GM03348 (cell line): Measurements from ENCODE around the gene GET3.
A peak's percentile ranks its signal among the peaks of the same experiment; 100 is the strongest.
"Not testable (repeated sequence)": the region's sequence is repeated elsewhere in the genome, so short reads cannot be mapped to it uniquely, and the experiment has no call there.

Experiments used
- DNase-seq: peaks from one replicate; pipeline ENCODE4 v3.0.0; 2012; ENCODE audit warnings: low spot score

The GET3 gene

GRCh38 chr19:12792051-12792852 is 55.0 kb downstream of the GET3 start:
- DNase-seq = peak; percentile 44

- DNase-seq = no peak
These were observed 55.6 kb downstream of the GET3 start for GRCh38 chr19:12792853-12793289.

- peak; percentile 96 for DNase-seq
These were observed 56.2 kb downstream of the GET3 start for GRCh38 chr19:12793290-12794195.

GRCh38 chr19:12794196-12794941 is 57.1 kb downstream of the GET3 start:
- DNase-seq = no peak

- DNase-seq = no peak
These were observed 57.7 kb downstream of the GET3 start for GRCh38 chr19:12794971-12795381.

GRCh38 chr19:12796146-12797071 is 59.1 kb downstream of the GET3 start:
- DNase-seq = peak; percentile 76

GRCh38 chr19:12797141-12797587 is 59.9 kb downstream of the GET3 start:
- no peak for DNase-seq

- DNase-seq = not testable (repeated sequence)
These were observed 60.3 kb downstream of the GET3 start for GRCh38 chr19:12797607-12798006.
